Prostate gland (tissue), 2 donors: Measurements from ENCODE around the gene KLHL35. TPM values are rescaled to one million over a fixed set of nuclear protein-coding genes. Genes with fewer than 3 reads are reported as not detected.

Experiments
- DNase-seq: peaks from one replicate; pipeline ENCODE4 v3.0.0-alpha.2; 2019; ENCODE audit warnings: low spot score
- H3K27ac ChIP-seq, 2 donors: fragments of 200-600 bp; sonication (generic); 2 replicates each; pipeline ENCODE4 v1.5.1; 2017 to 2019
- H3K27me3 ChIP-seq: fragments of 200-600 bp; sonication (generic); replicated peaks from 2 replicates; pipeline ENCODE4 v1.5.1; 2019; ENCODE audit not compliant: insufficient read depth
- H3K36me3 ChIP-seq, 2 donors: fragments of 200-600 bp; sonication (generic); 1 replicate in 1 of 2; 2 replicates in 1 of 2; pipeline versions ENCODE4 v1.5.1 to v1.8.1; 2017 to 2019
- H3K4me1 ChIP-seq: fragments of 200-600 bp; sonication (generic); replicated peaks from 2 replicates; pipeline ENCODE4 v1.5.1; 2019
- H3K4me3 ChIP-seq, 2 donors: fragments of 200-600 bp; sonication (generic); 2 replicates each; pipeline ENCODE4 v1.5.1; 2017 to 2019
- H3K9me3 ChIP-seq: fragments of 200-600 bp; sonication (generic); 2 replicates; pipeline ENCODE4 v1.5.1; 2017
- POLR2A ChIP-seq: fragments of 450-650 bp; IDR thresholded peaks from one replicate; pipeline ENCODE4 v1.6.1; 2016; ENCODE audit warnings: antibody characterized with exemption, mild to moderate bottlenecking
- POLR2AphosphoS5 ChIP-seq: sonication (generic); formaldehyde crosslinking; IDR thresholded peaks from one replicate; pipeline ENCODE4 v1.6.1; 2017; ENCODE audit warnings: antibody characterized with exemption
- WGBS: methylation state at CpG from one replicate; pipeline ENCODE4 v1.1.5; 2018; 5-methylcytosine and 5-hydroxymethylcytosine counted together
- intact Hi-C: fragments of 100-400 bp; cut with DNase I; formaldehyde crosslinking; loops from one replicate; pipeline ENCODE4 v1.14.2; 2022
- total RNA-seq, 2 donors: library from RNA; depleted of rRNA; stranded (reverse); fragments of >200 nt; gene quantifications; one replicate each; pipeline ENCODE4 v1.1.0, GENCODE V29; 2016
- TF ChIP-seq, protein P1 (sequence below), 4 experiments: fragments of 200-600 bp in 2 of 4; fragments of 450-650 bp in 2 of 4; sonication (generic) in 2 of 4; IDR thresholded peaks; 1 replicate in 3 of 4; 2 replicates in 1 of 4; pipeline ENCODE4 v1.5.1; 2016 to 2019; ENCODE audit warnings: antibody characterized with exemption in 4 of 4, mild to moderate bottlenecking in 2 of 4, moderate library complexity in 2 of 4

The KLHL35 gene
- total RNA-seq, 2 donors from 2014 or later, result 0.46 to 28.4 TPM

DNA sequence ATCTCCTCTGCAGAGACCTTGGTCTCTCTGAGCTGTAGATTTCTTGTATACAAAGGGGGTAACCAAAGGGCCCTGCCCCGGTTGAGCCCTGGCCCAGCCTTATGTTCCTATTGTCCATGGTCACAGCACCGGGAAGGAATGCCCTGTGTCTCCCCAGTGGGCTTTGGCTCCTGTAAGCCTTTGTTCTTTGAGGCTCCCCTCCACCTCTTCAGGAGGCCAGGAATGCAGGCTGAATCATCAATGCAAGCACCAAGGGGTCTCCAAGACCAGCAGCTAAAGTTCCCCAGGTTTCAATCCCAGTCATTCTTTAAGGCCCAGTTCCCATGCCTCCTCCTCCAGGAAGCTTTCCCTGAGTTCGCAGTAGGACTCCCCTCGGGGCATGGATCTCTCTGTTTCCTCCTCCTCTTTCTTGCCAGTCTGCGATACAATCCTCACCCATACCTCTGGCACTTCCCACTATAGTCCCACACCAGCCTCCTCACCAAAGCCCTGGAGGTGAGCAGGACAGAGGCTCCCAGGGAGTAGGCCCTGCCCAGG, 29.2 kb upstream of the KLHL35 start:
- intact Hi-C loops, result no loop called here
- no peak for DNase-seq
- 88% methylated on average over 5 of the region's 5 CpGs for WGBS

DNA sequence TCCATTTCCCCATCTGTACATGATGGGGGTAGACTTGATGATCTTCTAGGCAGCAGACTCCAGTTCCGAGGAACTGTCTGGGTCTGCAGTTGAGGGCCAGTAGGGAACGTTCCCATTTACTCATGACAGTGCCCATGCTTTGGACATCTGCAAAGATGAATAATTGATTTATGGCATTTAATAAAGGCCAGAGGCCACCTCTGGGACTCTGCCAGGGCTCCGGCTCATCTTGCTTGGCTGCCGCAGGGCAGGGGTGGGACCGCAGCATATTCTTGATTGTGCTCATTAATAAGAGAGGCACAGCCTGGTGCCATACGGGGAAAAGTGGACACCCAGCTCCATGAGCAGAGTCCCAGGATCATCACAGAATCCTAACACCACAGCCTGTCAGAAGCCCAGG, 28.1 kb upstream of the KLHL35 start:
- H3K4me1 ChIP-seq, result no peaks in the 10 kb centered on the region
- H3K27ac ChIP-seq, result no peak overlapping the region
- no peaks in the 10 kb centered on the region for H3K9me3 ChIP-seq
- no peak overlapping the region for H3K4me3 ChIP-seq
- no peak for DNase-seq
- TF ChIP-seq, protein P1, sequence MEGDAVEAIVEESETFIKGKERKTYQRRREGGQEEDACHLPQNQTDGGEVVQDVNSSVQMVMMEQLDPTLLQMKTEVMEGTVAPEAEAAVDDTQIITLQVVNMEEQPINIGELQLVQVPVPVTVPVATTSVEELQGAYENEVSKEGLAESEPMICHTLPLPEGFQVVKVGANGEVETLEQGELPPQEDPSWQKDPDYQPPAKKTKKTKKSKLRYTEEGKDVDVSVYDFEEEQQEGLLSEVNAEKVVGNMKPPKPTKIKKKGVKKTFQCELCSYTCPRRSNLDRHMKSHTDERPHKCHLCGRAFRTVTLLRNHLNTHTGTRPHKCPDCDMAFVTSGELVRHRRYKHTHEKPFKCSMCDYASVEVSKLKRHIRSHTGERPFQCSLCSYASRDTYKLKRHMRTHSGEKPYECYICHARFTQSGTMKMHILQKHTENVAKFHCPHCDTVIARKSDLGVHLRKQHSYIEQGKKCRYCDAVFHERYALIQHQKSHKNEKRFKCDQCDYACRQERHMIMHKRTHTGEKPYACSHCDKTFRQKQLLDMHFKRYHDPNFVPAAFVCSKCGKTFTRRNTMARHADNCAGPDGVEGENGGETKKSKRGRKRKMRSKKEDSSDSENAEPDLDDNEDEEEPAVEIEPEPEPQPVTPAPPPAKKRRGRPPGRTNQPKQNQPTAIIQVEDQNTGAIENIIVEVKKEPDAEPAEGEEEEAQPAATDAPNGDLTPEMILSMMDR (IDR thresholded peaks at IDR 0.05), result no peak
- TF ChIP-seq POLR2AphosphoS5 (no peak), POLR2A (no peak)
- 60% methylated on average over 6 of the region's 6 CpGs for WGBS
- intact Hi-C loops, result no loop called here
- H3K36me3 ChIP-seq, result no peaks in the 10 kb centered on the region
- no peaks in the 10 kb centered on the region for H3K27me3 ChIP-seq

More for the DNA sequence above, 29.2 kb upstream of the KLHL35 start:
- TF ChIP-seq POLR2A (no peak), POLR2AphosphoS5 (no peak)
- TF ChIP-seq, protein P1 (IDR thresholded peaks at IDR 0.05), result no peak
- H3K27ac ChIP-seq, result no peak overlapping the region
- no peak overlapping the region for H3K4me3 ChIP-seq
- H3K4me1 ChIP-seq, result no peaks in the 10 kb centered on the region
- H3K36me3 ChIP-seq, result no peaks in the 10 kb centered on the region
- no peaks in the 10 kb centered on the region for H3K27me3 ChIP-seq
- H3K9me3 ChIP-seq, result no peaks in the 10 kb centered on the region

DNA sequence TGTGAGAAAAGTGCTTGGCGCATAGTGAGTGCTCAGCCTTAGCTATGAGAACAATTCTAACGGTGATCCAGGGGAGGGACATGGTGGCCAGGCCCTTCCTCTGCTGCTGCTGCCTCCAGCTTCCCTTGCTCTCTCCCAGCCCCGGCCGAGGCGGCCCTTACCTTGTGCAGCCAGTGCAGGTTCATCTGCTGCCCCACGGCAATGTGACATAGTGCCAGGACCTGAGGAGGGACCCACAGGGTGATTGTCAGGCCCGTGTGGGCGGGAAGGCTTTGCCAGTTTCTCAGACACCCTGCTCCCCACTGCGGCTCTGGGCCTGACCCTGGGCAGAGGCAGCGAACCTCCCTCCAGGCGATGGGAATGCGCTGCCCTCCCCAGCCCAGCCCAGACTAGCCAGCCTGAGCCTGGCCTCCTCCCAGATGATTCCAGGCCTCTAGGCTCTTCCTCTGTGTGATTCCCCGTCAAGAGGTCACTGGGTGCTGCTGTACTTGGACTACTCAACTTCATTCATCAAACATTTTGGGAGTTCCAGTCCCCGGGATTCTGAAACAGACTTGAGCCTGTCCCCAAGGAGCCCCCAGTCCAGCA, 23.7 kb upstream of the KLHL35 start:
- TF ChIP-seq, protein P1 (IDR thresholded peaks at IDR 0.05), result no peak
- no peak for TF ChIP-seq POLR2AphosphoS5
- no peak for TF ChIP-seq POLR2A
- DNase-seq, result no peak
- Histone ChIP-seq H3K27ac (no peak overlapping the region), H3K4me3 (no peak overlapping the region), H3K36me3 (no peaks in the 10 kb centered on the region), H3K27me3 (no peaks in the 10 kb centered on the region), H3K9me3 (no peaks in the 10 kb centered on the region), H3K4me1 (no peaks in the 10 kb centered on the region)
- 86% methylated on average over 11 of the region's 14 CpGs for WGBS
- intact Hi-C loops, result no loop called here

DNA sequence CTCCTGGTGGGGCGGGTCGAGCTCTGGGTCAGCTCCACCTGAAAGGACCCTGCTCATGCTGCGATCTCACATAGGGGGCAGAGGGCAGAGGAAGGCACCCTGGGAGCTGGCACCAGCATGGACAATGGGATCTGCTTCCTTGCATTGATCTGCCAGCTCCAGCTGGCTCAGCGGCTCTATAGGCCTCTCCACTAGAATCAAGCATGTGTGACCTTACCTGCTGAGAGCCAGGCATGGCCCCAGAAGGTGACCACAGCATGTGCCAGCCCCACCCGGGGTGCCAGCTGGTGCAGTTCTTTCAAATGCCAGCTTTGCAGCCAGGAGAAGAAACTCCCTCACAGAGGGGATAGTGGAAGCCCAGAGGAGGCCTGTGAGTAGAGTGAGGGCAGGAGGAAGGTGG, 22.0 kb upstream of the KLHL35 start:
- Histone ChIP-seq H3K4me3 (no peak overlapping the region), H3K4me1 (no peaks in the 10 kb centered on the region), H3K27ac (no peak overlapping the region), H3K9me3 (no peaks in the 10 kb centered on the region), H3K27me3 (no peaks in the 10 kb centered on the region), H3K36me3 (no peaks in the 10 kb centered on the region)
- TF ChIP-seq, protein P1 (IDR thresholded peaks at IDR 0.05), result no peak
- TF ChIP-seq POLR2AphosphoS5, result no peak
- no peak for TF ChIP-seq POLR2A
- intact Hi-C loops, result no loop called here
- 64% methylated on average over 5 of the region's 5 CpGs for WGBS
- no peak for DNase-seq

DNA sequence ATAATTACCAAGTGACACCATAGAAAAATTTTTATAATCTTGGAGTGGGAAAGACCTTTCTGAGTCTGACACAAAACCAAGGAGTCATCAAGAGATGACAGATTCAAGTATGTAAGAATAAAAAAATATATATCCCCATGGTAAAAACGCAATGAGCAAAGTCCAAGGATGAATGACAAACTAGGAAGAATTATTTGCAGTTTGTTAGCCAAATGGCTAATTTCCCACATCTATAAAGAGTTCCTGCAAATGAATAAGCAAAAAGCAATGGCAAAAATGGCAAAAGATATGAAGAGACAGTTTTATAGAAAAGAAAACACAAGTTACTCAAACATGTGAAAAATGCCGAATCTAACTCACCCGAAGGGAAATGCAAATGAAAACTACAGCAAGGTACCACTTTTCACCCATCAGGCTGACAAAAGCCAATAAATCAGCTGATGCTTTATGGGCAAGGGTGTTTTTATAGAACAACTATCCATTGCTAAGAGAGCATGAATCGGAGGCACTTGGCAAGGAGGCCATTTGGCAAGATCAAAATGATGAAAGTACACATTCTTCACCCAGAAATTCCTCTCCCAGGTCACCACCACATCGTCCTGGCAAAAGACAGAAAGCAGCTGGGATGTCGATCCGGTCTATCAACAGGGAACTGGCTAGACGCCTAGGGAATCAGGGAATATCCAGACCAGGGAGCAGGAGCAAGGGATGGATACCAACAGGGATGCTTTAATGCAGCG, 21.1 kb upstream of the KLHL35 start:
- 24% methylated on average over 9 of the region's 9 CpGs for WGBS
- no peak for TF ChIP-seq POLR2A
- no peak for TF ChIP-seq POLR2AphosphoS5
- TF ChIP-seq, protein P1 (IDR thresholded peaks at IDR 0.05), result no peak
- no peaks in the 10 kb centered on the region for H3K9me3 ChIP-seq
- intact Hi-C loops, result no loop called here
- DNase-seq, result no peak
- no peaks in the 10 kb centered on the region for H3K4me1 ChIP-seq
- no peak overlapping the region for H3K27ac ChIP-seq
- H3K36me3 ChIP-seq, result no peaks in the 10 kb centered on the region
- no peak overlapping the region for H3K4me3 ChIP-seq
- no peaks in the 10 kb centered on the region for H3K27me3 ChIP-seq
